ENCODE data around the gene DAND5.

The DAND5 gene

GRCh38 chr19:12946092-12946721 lies 23.2 kb upstream of the DAND5 start:
- Histone ChIP-seq H3K27me3 (replicated peaks in 2 of 5; ENCODE audit: control insufficient read depth in 4 of 5, insufficient read depth in 5 of 5, low read length in 4 of 5) (no peaks in the 10 kb centered on the region), H3K9me3 (ENCODE audit: control extremely low read depth in 1 of 5, control insufficient read depth in 4 of 5, insufficient read depth in 2 of 5, low read depth in 1 of 5, low read length in 4 of 5) (no peaks in the 10 kb centered on the region), H3K4me3 (ENCODE audit: control insufficient read depth in 1 of 7, extremely low read depth in 1 of 7, insufficient read depth in 4 of 7, low read depth in 2 of 7, low read length in 6 of 7) (peak overlapping the region; percentile 40 to 97 (median 87)), H3K4me1 (ENCODE audit: control extremely low read depth in 1 of 4, control insufficient read depth in 4 of 4, insufficient read depth in 4 of 4, low read length in 3 of 4) (peaks cover 0 to 43% (median 32%) of the 10 kb centered on the region in 4 experiments), H3K36me3 (ENCODE audit: control insufficient read depth in 4 of 4, insufficient read depth in 4 of 4, low read length in 3 of 4) (peaks cover 14 to 72% (median 52%) of the 10 kb centered on the region in 4 experiments), H3K27ac (ENCODE audit: insufficient read depth in 1 of 2, low read depth in 1 of 2, low read length in 2 of 2, poor library complexity in 1 of 2, severe bottlenecking in 2 of 2) (peak overlapping the region; percentile 86 to 92)
- DNase-seq = peak in 2 of 3 donors; percentile 75 to 77
- WGBS (ENCODE audit: insufficient coverage) = under 1% methylated on average over 20 of the region's 40 CpGs
- CTCF ChIA-PET = no interaction called here
- POLR2A ChIA-PET = interaction anchor here (1.3 to 1.9 kb wide), 3 partner anchors 8 to 19 kb away, joined by 7 to 8 read pairs (median 7); partner anchors contain the start of gene CALR

GRCh38 chr19:12946731-12947496 lies 22.5 kb upstream of the DAND5 start:
- DNase-seq = no peak
- H3K27ac ChIP-seq (ENCODE audit: insufficient read depth in 1 of 2, low read depth in 1 of 2, low read length in 2 of 2, poor library complexity in 1 of 2, severe bottlenecking in 2 of 2) = peak overlapping the region; percentile 86 to 92
- ChIA-PET CTCF (no interaction called here), POLR2A (interaction anchor here (1.3 to 1.9 kb wide), 3 partner anchors 9 to 18 kb away, joined by 7 to 8 read pairs (median 7); partner anchors contain the start of gene CALR)
- peak overlapping the region in 6 of 7 experiments; percentile 73 to 97 (median 89) for H3K4me3 ChIP-seq (ENCODE audit: control insufficient read depth in 1 of 7, extremely low read depth in 1 of 7, insufficient read depth in 4 of 7, low read depth in 2 of 7, low read length in 6 of 7)
- H3K27me3 ChIP-seq (replicated peaks in 2 of 5; ENCODE audit: control insufficient read depth in 4 of 5, insufficient read depth in 5 of 5, low read length in 4 of 5) = no peaks in the 10 kb centered on the region
- 100% methylated on average over 3 of the region's 14 CpGs for WGBS (ENCODE audit: insufficient coverage)
- H3K4me1 ChIP-seq (ENCODE audit: control extremely low read depth in 1 of 4, control insufficient read depth in 4 of 4, insufficient read depth in 4 of 4, low read length in 3 of 4) = peaks cover 0 to 38% (median 28%) of the 10 kb centered on the region in 4 experiments
- H3K36me3 ChIP-seq (ENCODE audit: control insufficient read depth in 4 of 4, insufficient read depth in 4 of 4, low read length in 3 of 4) = peaks cover 14 to 70% (median 51%) of the 10 kb centered on the region in 4 experiments
- H3K9me3 ChIP-seq (ENCODE audit: control extremely low read depth in 1 of 5, control insufficient read depth in 4 of 5, insufficient read depth in 2 of 5, low read depth in 1 of 5, low read length in 4 of 5) = no peaks in the 10 kb centered on the region

- DNase-seq = peak in 2 of 3 donors; percentile 64 to 71
- H3K27me3 ChIP-seq (replicated peaks in 2 of 5; ENCODE audit: control insufficient read depth in 4 of 5, insufficient read depth in 5 of 5, low read length in 4 of 5) = no peaks in the 10 kb centered on the region
- no peak overlapping the region for H3K4me3 ChIP-seq (ENCODE audit: control insufficient read depth in 1 of 7, extremely low read depth in 1 of 7, insufficient read depth in 4 of 7, low read depth in 2 of 7, low read length in 6 of 7)
- POLR2A ChIA-PET = no interaction called here
- H3K36me3 ChIP-seq (ENCODE audit: control insufficient read depth in 4 of 4, insufficient read depth in 4 of 4, low read length in 3 of 4) = peaks cover 16 to 67% (median 52%) of the 10 kb centered on the region in 4 experiments
- 95% methylated on average over 20 of the region's 28 CpGs for WGBS (ENCODE audit: insufficient coverage)
- no peaks in the 10 kb centered on the region for H3K9me3 ChIP-seq (ENCODE audit: control extremely low read depth in 1 of 5, control insufficient read depth in 4 of 5, insufficient read depth in 2 of 5, low read depth in 1 of 5, low read length in 4 of 5)
- H3K27ac ChIP-seq (ENCODE audit: insufficient read depth in 1 of 2, low read depth in 1 of 2, low read length in 2 of 2, poor library complexity in 1 of 2, severe bottlenecking in 2 of 2) = peak overlapping the region in 1 of 2 experiments; percentile 92
- CTCF ChIA-PET = interaction anchor here (1.3 kb wide), 1 partner anchor 17 kb away, joined by 5 read pairs; no protein-coding TSS in a partner anchor
- H3K4me1 ChIP-seq (ENCODE audit: control extremely low read depth in 1 of 4, control insufficient read depth in 4 of 4, insufficient read depth in 4 of 4, low read length in 3 of 4) = peaks cover 0 to 44% (median 33%) of the 10 kb centered on the region in 4 experiments
Measured at GRCh38 chr19:12947702-12948611, 21.4 kb upstream of the DAND5 start.

GRCh38 chr19:12948612-12949362 lies 20.6 kb upstream of the DAND5 start:
- peaks cover 0 to 46% (median 36%) of the 10 kb centered on the region in 4 experiments for H3K4me1 ChIP-seq (ENCODE audit: control extremely low read depth in 1 of 4, control insufficient read depth in 4 of 4, insufficient read depth in 4 of 4, low read length in 3 of 4)
- no peaks in the 10 kb centered on the region for H3K27me3 ChIP-seq (replicated peaks in 2 of 5; ENCODE audit: control insufficient read depth in 4 of 5, insufficient read depth in 5 of 5, low read length in 4 of 5)
- POLR2A ChIA-PET = no interaction called here
- no peaks in the 10 kb centered on the region for H3K9me3 ChIP-seq (ENCODE audit: control extremely low read depth in 1 of 5, control insufficient read depth in 4 of 5, insufficient read depth in 2 of 5, low read depth in 1 of 5, low read length in 4 of 5)
- no peak overlapping the region for H3K4me3 ChIP-seq (ENCODE audit: control insufficient read depth in 1 of 7, extremely low read depth in 1 of 7, insufficient read depth in 4 of 7, low read depth in 2 of 7, low read length in 6 of 7)
- DNase-seq = no peak
- CTCF ChIA-PET = interaction anchor here (1.1 to 1.3 kb wide), 2 partner anchors 16 kb away, joined by 5 to 6 read pairs; no protein-coding TSS in a partner anchor
- H3K36me3 ChIP-seq (ENCODE audit: control insufficient read depth in 4 of 4, insufficient read depth in 4 of 4, low read length in 3 of 4) = peaks cover 10 to 66% (median 50%) of the 10 kb centered on the region in 4 experiments
- peak overlapping the region in 1 of 2 experiments; percentile 43 for H3K27ac ChIP-seq (ENCODE audit: insufficient read depth in 1 of 2, low read depth in 1 of 2, low read length in 2 of 2, poor library complexity in 1 of 2, severe bottlenecking in 2 of 2)
- WGBS (ENCODE audit: insufficient coverage) = 96% methylated on average over 26 of the region's 30 CpGs

- Histone ChIP-seq H3K9me3 (ENCODE audit: control extremely low read depth in 1 of 5, control insufficient read depth in 4 of 5, insufficient read depth in 2 of 5, low read depth in 1 of 5, low read length in 4 of 5) (no peaks in the 10 kb centered on the region), H3K27ac (ENCODE audit: insufficient read depth in 1 of 2, low read depth in 1 of 2, low read length in 2 of 2, poor library complexity in 1 of 2, severe bottlenecking in 2 of 2) (peak overlapping the region in 1 of 2 experiments; percentile 43), H3K36me3 (ENCODE audit: control insufficient read depth in 4 of 4, insufficient read depth in 4 of 4, low read length in 3 of 4) (peaks cover 10 to 67% (median 48%) of the 10 kb centered on the region in 4 experiments), H3K27me3 (replicated peaks in 2 of 5; ENCODE audit: control insufficient read depth in 4 of 5, insufficient read depth in 5 of 5, low read length in 4 of 5) (no peaks in the 10 kb centered on the region), H3K4me3 (ENCODE audit: control insufficient read depth in 1 of 7, extremely low read depth in 1 of 7, insufficient read depth in 4 of 7, low read depth in 2 of 7, low read length in 6 of 7) (no peak overlapping the region), H3K4me1 (ENCODE audit: control extremely low read depth in 1 of 4, control insufficient read depth in 4 of 4, insufficient read depth in 4 of 4, low read length in 3 of 4) (peaks cover 0 to 52% (median 43%) of the 10 kb centered on the region in 4 experiments)
- no peak for DNase-seq
- ChIA-PET POLR2A (no interaction called here), CTCF (interaction anchor here (1.1 kb wide), 1 partner anchor 16 kb away, joined by 6 read pairs; no protein-coding TSS in a partner anchor)
- over 99% methylated on average over 10 of the region's 16 CpGs for WGBS (ENCODE audit: insufficient coverage)
Measured at GRCh38 chr19:12949363-12950283, 19.8 kb upstream of the DAND5 start.
